GM12891 (cell line): Measurements from ENCODE around the gene CCL18.
"Not testable (repeated sequence)": the region's sequence is repeated elsewhere in the genome, so short reads cannot be mapped to it uniquely, and the experiment has no call there.

Source experiments
- PAX5 ChIP-seq: IDR thresholded peaks from 2 replicates; pipeline ENCODE4 v1.6.1; 2011; ENCODE audit warnings: low read length, moderate library complexity, mild to moderate bottlenecking; ENCODE audit not compliant: insufficient read depth, severe bottlenecking
- POLR2A ChIP-seq: IDR thresholded peaks from 2 replicates; pipeline ENCODE4 v1.6.1; 2011; ENCODE audit warnings: low read depth, low read length, control low read depth
- POLR2AphosphoS5 ChIP-seq: IDR thresholded peaks from 2 replicates; pipeline ENCODE4 v1.6.1; 2011; ENCODE audit warnings: low read depth, low read length, control low read depth
- POU2F2 ChIP-seq: IDR thresholded peaks from 2 replicates; pipeline ENCODE4 v1.6.1; 2011; ENCODE audit warnings: low read depth, mild to moderate bottlenecking, control low read depth, low read length, moderate library complexity
- SPI1 ChIP-seq: IDR thresholded peaks from 2 replicates; pipeline ENCODE4 v1.6.1; 2011; ENCODE audit warnings: low read depth, low read length, control low read depth
- TAF1 ChIP-seq: IDR thresholded peaks from 2 replicates; pipeline ENCODE4 v1.6.1; 2011; ENCODE audit warnings: low read depth, low read length, control low read depth

GRCh38 chr17:36115649-36115977, 51.5 kb downstream of the CCL18 start:
- not testable (repeated sequence) for TF ChIP-seq POLR2A, POLR2AphosphoS5, PAX5, POU2F2, TAF1, SPI1
